Upper lobe of left lung (tissue), 4 donors: Measurements from ENCODE around the gene SEMA4C.

ENCODE experiments used
- CTCF ChIP-seq, 6 experiments: fragments of 450-650 bp in 4 of 6; fragments of 200-600 bp in 2 of 6; sonication (generic) in 2 of 6; IDR thresholded peaks; one replicate each; pipeline ENCODE4 v1.5.1; 2016 to 2019; ENCODE audit warnings: antibody characterized with exemption in 6 of 6
- EP300 ChIP-seq, 4 donors: sonication (generic); formaldehyde crosslinking; IDR thresholded peaks; one replicate each; pipeline ENCODE4 v1.5.1; 2017; ENCODE audit warnings: antibody characterized with exemption in 4 of 4, control low read depth in 2 of 4
- POLR2A ChIP-seq, 4 donors: fragments of 450-650 bp; IDR thresholded peaks; one replicate each; pipeline ENCODE4 v1.5.1; 2016 to 2017; ENCODE audit warnings: antibody characterized with exemption in 4 of 4, mild to moderate bottlenecking in 2 of 4
- POLR2AphosphoS5 ChIP-seq, 2 donors: sonication (generic); formaldehyde crosslinking; IDR thresholded peaks; one replicate each; pipeline ENCODE4 v1.5.1; 2017; ENCODE audit warnings: antibody characterized with exemption in 2 of 2

- TF ChIP-seq CTCF (IDR thresholded peaks at IDR 0.05) (no peak), EP300 (IDR thresholded peaks at IDR 0.05) (no peak), POLR2AphosphoS5 (IDR thresholded peaks at IDR 0.05) (no peak), POLR2A (IDR thresholded peaks at IDR 0.05) (no peak)
Measured at GRCh38 chr2:96894151-96894531, 24.3 kb upstream of the SEMA4C start.
